Keratinocyte (primary cell): ENCODE measurements around the gene PPWD1. TPM values are rescaled to one million over a fixed set of nuclear protein-coding genes. Genes with fewer than 3 reads are reported as not detected.

Source experiments
- DNase-seq: peaks from one replicate; pipeline ENCODE4 v3.0.0-alpha.2; 2011; ENCODE audit warnings: low read depth, missing footprints, low spot score
- FAIRE-seq: peaks from 2 replicates; lab custom pipeline; 2011; peaks lifted over from hg19 to GRCh38; lab: Jason Lieb, UNC
- H2AFZ ChIP-seq: 2 replicates; pipeline ENCODE4 v1.6.0; 2012; ENCODE audit warnings: low read length, control low read depth, inconsistent platforms; ENCODE audit not compliant: control insufficient read depth
- H3K27ac ChIP-seq: 2 replicates; pipeline ENCODE4 v1.5.1; 2011; ENCODE audit warnings: low read length; ENCODE audit not compliant: control insufficient read depth, insufficient read depth
- H3K27me3 ChIP-seq: 3 replicates; pipeline ENCODE4 v1.6.0; 2011; ENCODE audit warnings: low read length; ENCODE audit not compliant: control insufficient read depth, insufficient read depth; ENCODE audit errors: extremely low read depth
- H3K36me3 ChIP-seq, 2 experiments: 2 replicates in 1 of 2; 3 replicates in 1 of 2; pipeline ENCODE4 v1.5.1; 2011; ENCODE audit warnings: low read length in 2 of 2, mild to moderate bottlenecking in 1 of 2; ENCODE audit not compliant: control insufficient read depth in 2 of 2, insufficient read depth in 2 of 2; ENCODE audit errors: extremely low read depth in 1 of 2
- H3K4me1 ChIP-seq: 3 replicates; pipeline ENCODE4 v1.5.1; 2011; ENCODE audit warnings: low read length; ENCODE audit not compliant: control insufficient read depth, insufficient read depth; ENCODE audit errors: extremely low read depth
- H3K4me2 ChIP-seq: 3 replicates; pipeline ENCODE4 v1.6.0; 2011; ENCODE audit warnings: low read depth, low read length; ENCODE audit not compliant: control insufficient read depth, insufficient read depth; ENCODE audit errors: extremely low read depth
- H3K4me3 ChIP-seq, 3 experiments: fragments of 200-600 bp in 1 of 3; sonication (generic) in 1 of 3; 2 replicates in 2 of 3; 3 replicates in 1 of 3; pipeline ENCODE4 v1.5.1; 2011 to 2016; ENCODE audit warnings: low read length in 3 of 3, mild to moderate bottlenecking in 3 of 3, control low read depth in 2 of 3, inconsistent platforms in 1 of 3, low read depth in 1 of 3, mixed read lengths in 1 of 3, mixed run types in 1 of 3, moderate library complexity in 1 of 3; ENCODE audit not compliant: control insufficient read depth in 2 of 3, insufficient read depth in 2 of 3; ENCODE audit errors: extremely low read depth in 1 of 3
- H3K79me2 ChIP-seq: 2 replicates; pipeline ENCODE4 v1.6.0; 2012; ENCODE audit warnings: low read length; ENCODE audit not compliant: control insufficient read depth, insufficient read depth
- H3K9ac ChIP-seq: 3 replicates; pipeline ENCODE4 v1.6.0; 2011; ENCODE audit warnings: low read length; ENCODE audit not compliant: control insufficient read depth, insufficient read depth; ENCODE audit errors: extremely low read depth
- H3K9me1 ChIP-seq: 3 replicates; pipeline ENCODE4 v1.6.0; 2011; ENCODE audit warnings: low read length; ENCODE audit not compliant: control insufficient read depth, insufficient read depth; ENCODE audit errors: extremely low read depth
- H3K9me3 ChIP-seq: 2 replicates; pipeline ENCODE4 v1.5.1; 2012; ENCODE audit warnings: low read depth, low read length; ENCODE audit not compliant: control insufficient read depth
- H4K20me1 ChIP-seq: 3 replicates; pipeline ENCODE4 v1.6.0; 2011; ENCODE audit warnings: low read length; ENCODE audit not compliant: control insufficient read depth, insufficient read depth; ENCODE audit errors: extremely low read depth
- CTCF ChIP-seq, 3 experiments: IDR thresholded peaks in 1 of 3; conservative IDR thresholded peaks in 1 of 3; optimal IDR thresholded peaks in 1 of 3; 2 replicates in 2 of 3; 3 replicates in 1 of 3; pipeline versions ENCODE3 to v1.5.1; 2011; ENCODE audit warnings: low read length in 3 of 3, mild to moderate bottlenecking in 3 of 3, moderate library complexity in 2 of 3, control low read depth in 1 of 3, inconsistent platforms in 1 of 3; ENCODE audit not compliant: insufficient read depth in 2 of 3; ENCODE audit errors: extremely low read depth in 1 of 3
- EZH2 ChIP-seq: IDR thresholded peaks from one replicate; pipeline ENCODE4 v1.6.1; 2012; ENCODE audit warnings: inconsistent platforms, mild to moderate bottlenecking, low read length, moderate library complexity
- dilution Hi-C: fragments of 300-500 bp; cut with MboI; formaldehyde crosslinking; loops from one replicate; pipeline ENCODE4 v1.7.0; 2020; ENCODE audit warnings: low sequenced_read_pairs; ENCODE audit not compliant: extremely low pct_ligation_motif_present
- polyA plus RNA-seq, 5 experiments: library from polyadenylated mRNA; depleted of rRNA in 3 of 5; stranded (reverse) in 3 of 5; stranded (forward) in 1 of 5; unstranded in 1 of 5; fragments of >200 nt; gene quantifications; 1 replicate in 1 of 5; 2 replicates in 3 of 5; 3 replicates in 1 of 5; pipeline versions ENCODE4 v1.2.1 to v1.2.3, GENCODE V29; 2011 to 2012; ENCODE audit warnings: missing spikeins in 2 of 5, low read depth in 1 of 5, low replicate concordance in 1 of 5

Gene PPWD1
- polyA plus RNA-seq, 1 donor (not counting 4 experiments of a cell fraction or from before 2014, with no cell fraction given) = 18.3 TPM

- Histone ChIP-seq H3K36me3 (peaks cover 0 to 5% of the 10 kb centered on the region in 2 experiments), H3K4me2 (no peak overlapping the region), H3K9me3 (no peaks in the 10 kb centered on the region), H3K4me3 (no peak overlapping the region), H4K20me1 (no peaks in the 10 kb centered on the region), H3K27ac (no peak overlapping the region), H3K9ac (no peak overlapping the region), H3K27me3 (no peaks in the 10 kb centered on the region), H3K4me1 (no peaks in the 10 kb centered on the region), H2AFZ (no peak overlapping the region), H3K79me2 (no peaks in the 10 kb centered on the region), H3K9me1 (no peaks in the 10 kb centered on the region)
- no peak for TF ChIP-seq CTCF (optimal IDR thresholded peaks at IDR 0.05 in 1 of 3, IDR thresholded peaks at IDR 0.05 in 1 of 3, conservative IDR thresholded peaks at IDR 0.05 in 1 of 3; ENCODE audit: extremely low read depth in 1 of 3, insufficient read depth in 2 of 3, low read length in 3 of 3)
- TF ChIP-seq EZH2 = no peak
- dilution Hi-C loops = no loop called here
- FAIRE-seq (no peak), DNase-seq (no peak)
Measured at GRCh38 chr5:65530904-65531303, 32.2 kb upstream of the PPWD1 start.

GRCh38 chr5:65535529-65535987 lies 27.5 kb upstream of the PPWD1 start:
- no peak overlapping the region for H3K27ac ChIP-seq
- no peaks in the 10 kb centered on the region for H3K36me3 ChIP-seq
- dilution Hi-C loops = no loop called here
- no peaks in the 10 kb centered on the region for H3K9me3 ChIP-seq
- FAIRE-seq (no peak), DNase-seq (no peak)
- no peaks in the 10 kb centered on the region for H3K27me3 ChIP-seq
- no peak overlapping the region for H3K9ac ChIP-seq
- no peaks in the 10 kb centered on the region for H3K79me2 ChIP-seq
- no peak for TF ChIP-seq CTCF (optimal IDR thresholded peaks at IDR 0.05 in 1 of 3, IDR thresholded peaks at IDR 0.05 in 1 of 3, conservative IDR thresholded peaks at IDR 0.05 in 1 of 3; ENCODE audit: extremely low read depth in 1 of 3, insufficient read depth in 2 of 3, low read length in 3 of 3)
- no peak for TF ChIP-seq EZH2
- H3K4me1 ChIP-seq = peaks cover 4% of the 10 kb centered on the region
- no peak overlapping the region for H3K4me2 ChIP-seq
- no peak overlapping the region for H2AFZ ChIP-seq
- H3K9me1 ChIP-seq = no peaks in the 10 kb centered on the region
- no peak overlapping the region for H3K4me3 ChIP-seq
- H4K20me1 ChIP-seq = no peaks in the 10 kb centered on the region
